Kidney (tissue), 14 donors: ENCODE data around the gene PCF11. TPM values are rescaled to one million over a fixed set of nuclear protein-coding genes. Genes with fewer than 3 reads are reported as not detected.

Experiments
- DNase-seq, 5 donors: peaks; one replicate each; pipeline ENCODE4 v3.0.0-alpha.2; 2013 to 2020
- FAIRE-seq: peaks from 2 replicates; lab custom pipeline; 2012; peaks lifted over from hg19 to GRCh38; lab: Jason Lieb, UNC
- H3K27ac ChIP-seq, 2 donors: one replicate each; pipeline ENCODE4 v1.7.0; 2013; ENCODE audit warnings: low read depth in 2 of 2, low read length in 2 of 2, inconsistent platforms in 1 of 2
- H3K27me3 ChIP-seq: one replicate; pipeline ENCODE4 v1.7.1; 2013; ENCODE audit warnings: low read length, inconsistent platforms; ENCODE audit not compliant: control insufficient read depth, insufficient read depth
- H3K36me3 ChIP-seq, 3 donors: one replicate each; pipeline versions ENCODE4 v1.7.0 to v1.7.1; 2013; ENCODE audit warnings: low read length in 3 of 3, control low read depth in 1 of 3, inconsistent platforms in 1 of 3; ENCODE audit not compliant: insufficient read depth in 3 of 3, control insufficient read depth in 2 of 3
- H3K4me1 ChIP-seq, 3 donors: one replicate each; pipeline versions ENCODE4 v1.7.0 to v1.7.1; 2013; ENCODE audit warnings: low read length in 3 of 3, inconsistent platforms in 1 of 3, low read depth in 1 of 3; ENCODE audit not compliant: control insufficient read depth in 2 of 3, insufficient read depth in 2 of 3
- H3K4me3 ChIP-seq, 3 donors: one replicate each; pipeline versions ENCODE4 v1.7.0 to v1.8.1; 2013; ENCODE audit warnings: low read length in 3 of 3, control low read depth in 1 of 3, inconsistent platforms in 1 of 3
- H3K9ac ChIP-seq, 3 donors: one replicate each; pipeline versions ENCODE4 v1.7.0 to v1.7.1; 2013; ENCODE audit warnings: low read length in 3 of 3, control low read depth in 1 of 3, inconsistent platforms in 1 of 3
- H3K9me3 ChIP-seq, 3 donors: one replicate each; pipeline versions ENCODE4 v1.7.0 to v1.7.1; 2013; ENCODE audit warnings: low read length in 3 of 3, control low read depth in 1 of 3, inconsistent platforms in 1 of 3; ENCODE audit not compliant: control insufficient read depth in 2 of 3, insufficient read depth in 1 of 3
- CTCF ChIP-seq: IDR thresholded peaks from 3 replicates; pipeline ENCODE4 v1.5.1; 2012; ENCODE audit warnings: mild to moderate bottlenecking, moderate library complexity, borderline replicate concordance; ENCODE audit not compliant: insufficient read depth; ENCODE audit errors: extremely low read depth
- intact Hi-C: fragments of 100-400 bp; cut with DNase I; formaldehyde crosslinking; loops from one replicate; pipeline ENCODE4 v1.11.1; 2022
- polyA plus RNA-seq: library from polyadenylated mRNA; stranded (reverse); fragments of 350-450 nt; fragmentation: Illumina TruSeq; extraction: RNeasy Lipid Tissue Mini Kit (QIAGEN cat#74804); gene quantifications from one replicate; pipeline ENCODE4 v1.2.3, GENCODE V29; 2014; ENCODE audit warnings: low read depth, low replicate concordance; ENCODE audit not compliant: insufficient read depth
- total RNA-seq: library from RNA; stranded (reverse); fragmentation: NEBNext Ultra II Directional; extraction: Animal tissue kit (Norgen Biotek cat#: 25700); gene quantifications from one replicate; pipeline ENCODE4 v1.2.1, GENCODE V29; 2021
- donor health status: control.
- donor health status: control.
- donor health status: control.
- donor health status: control.
- donor health status: control.
- donor health status: DM: yes; HTN: yes; CAD: no.
- donor health status: Normal renal cell carcinoma (clear cell type).

PCF11 gene
- total and polyA plus RNA-seq, 2 donors from 2014 or later: 19.3 to 61.2 TPM

DNA sequence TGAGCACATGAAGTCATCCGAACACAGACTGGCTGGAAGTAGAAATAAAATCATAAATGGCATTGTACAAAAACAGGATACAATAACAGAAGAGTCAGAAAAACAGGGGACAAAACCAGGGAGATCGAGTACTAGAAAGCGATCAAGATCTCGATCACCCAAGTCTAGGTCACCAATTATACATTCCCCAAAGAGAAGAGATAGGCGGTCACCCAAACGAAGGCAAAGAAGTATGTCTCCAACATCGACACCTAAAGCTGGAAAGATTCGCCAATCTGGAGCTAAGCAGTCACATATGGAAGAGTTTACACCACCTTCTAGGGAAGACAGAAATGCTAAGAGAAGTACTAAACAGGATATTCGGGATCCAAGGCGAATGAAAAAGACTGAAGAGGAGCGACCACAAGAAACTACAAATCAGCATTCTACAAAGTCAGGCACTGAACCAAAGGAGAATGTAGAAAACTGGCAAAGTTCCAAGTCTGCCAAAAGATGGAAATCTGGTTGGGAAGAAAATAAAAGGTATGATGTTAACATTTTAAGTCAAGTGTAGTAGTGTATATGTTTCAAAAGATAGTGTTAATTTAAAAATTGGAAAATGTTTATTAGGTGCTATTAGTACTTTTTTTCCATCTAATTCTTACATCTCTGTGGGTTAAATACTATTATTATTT is 9.4 kb downstream of the PCF11 start:
- peaks cover 23 to 57% (median 29%) of the 10 kb centered on the region in 3 donors for H3K36me3 ChIP-seq
- DNase-seq (no peak), FAIRE-seq (no peak)
- no peak overlapping the region for H3K27ac ChIP-seq
- H3K4me1 ChIP-seq: peaks cover 5 to 19% (median 15%) of the 10 kb centered on the region in 3 donors
- intact Hi-C loops: no loop called here
- TF ChIP-seq CTCF: no peak
- H3K9ac ChIP-seq: no peak overlapping the region
- H3K27me3 ChIP-seq: no peaks in the 10 kb centered on the region
- no peak overlapping the region for H3K4me3 ChIP-seq
- no peaks in the 10 kb centered on the region for H3K9me3 ChIP-seq

DNA sequence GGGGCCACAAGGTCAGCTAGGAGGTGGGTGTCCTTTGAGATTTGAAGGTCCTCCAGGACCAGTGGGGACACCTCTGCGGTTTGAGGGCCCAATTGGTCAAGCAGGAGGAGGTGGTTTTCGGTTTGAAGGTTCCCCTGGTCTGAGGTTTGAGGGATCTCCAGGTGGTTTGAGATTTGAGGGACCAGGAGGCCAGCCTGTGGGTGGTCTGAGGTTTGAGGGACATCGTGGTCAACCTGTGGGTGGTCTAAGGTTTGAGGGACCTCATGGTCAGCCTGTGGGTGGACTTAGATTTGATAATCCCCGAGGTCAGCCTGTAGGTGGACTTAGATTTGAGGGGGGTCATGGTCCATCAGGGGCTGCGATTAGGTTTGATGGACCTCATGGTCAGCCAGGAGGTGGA is 11.8 kb downstream of the PCF11 start:
- Histone ChIP-seq H3K4me1 (peaks cover 0 to 23% (median 13%) of the 10 kb centered on the region in 3 donors), H3K9ac (no peak overlapping the region), H3K36me3 (peaks cover 23 to 57% (median 29%) of the 10 kb centered on the region in 3 donors), H3K27me3 (no peaks in the 10 kb centered on the region), H3K9me3 (no peaks in the 10 kb centered on the region), H3K4me3 (no peak overlapping the region), H3K27ac (no peak overlapping the region)
- TF ChIP-seq CTCF: no peak
- FAIRE-seq (no peak), DNase-seq (no peak)
- intact Hi-C loops: no loop called here

GRCh38 chr11:83170865-83171264 is 13.9 kb downstream of the PCF11 start:
- no peak for DNase-seq
- Histone ChIP-seq H3K27ac (no peak overlapping the region), H3K4me1 (peaks cover 0 to 23% (median 13%) of the 10 kb centered on the region in 3 donors), H3K9me3 (no peaks in the 10 kb centered on the region), H3K36me3 (peaks cover 20 to 50% (median 31%) of the 10 kb centered on the region in 3 donors), H3K9ac (peak overlapping the region in 1 of 3 donors; percentile 37), H3K4me3 (peak overlapping the region in 2 of 3 donors; percentile 18 to 44), H3K27me3 (no peaks in the 10 kb centered on the region)
- intact Hi-C loops: no loop called here
- TF ChIP-seq CTCF: no peak
- FAIRE-seq: no peak

- FAIRE-seq: no peak
These were observed 15.6 kb downstream of the PCF11 start for GRCh38 chr11:83172551-83172950.

More at GRCh38 chr11:83172551-83172950, 15.6 kb downstream of the PCF11 start:
- H3K27me3 ChIP-seq: no peaks in the 10 kb centered on the region
- H3K4me3 ChIP-seq: no peak overlapping the region
- no peak for TF ChIP-seq CTCF
- no peaks in the 10 kb centered on the region for H3K9me3 ChIP-seq
- H3K36me3 ChIP-seq: peaks cover 18 to 35% (median 22%) of the 10 kb centered on the region in 3 donors
- H3K9ac ChIP-seq: no peak overlapping the region
- intact Hi-C loops: no loop called here
- no peak for DNase-seq
- H3K27ac ChIP-seq: no peak overlapping the region
- H3K4me1 ChIP-seq: peaks cover 0 to 23% (median 13%) of the 10 kb centered on the region in 3 donors
